GM19193 (cell line): ENCODE data around the gene PNMA1.

Experiments
- POLR2A ChIP-seq: IDR thresholded peaks from 4 replicates; pipeline ENCODE4 v1.6.1; 2011; ENCODE audit not compliant: insufficient read depth, insufficient read length; ENCODE audit errors: extremely low read depth

Gene PNMA1

GRCh38 chr14:73753887-73754795 lies 40.0 kb upstream of the PNMA1 start:
- peak; percentile 43 for TF ChIP-seq POLR2A

GRCh38 chr14:73753124-73753886 lies 39.1 kb upstream of the PNMA1 start:
- TF ChIP-seq POLR2A, result no peak

GRCh38 chr14:73752297-73752992 lies 38.3 kb upstream of the PNMA1 start:
- TF ChIP-seq POLR2A, result no peak

- no peak for TF ChIP-seq POLR2A
These were observed 37.0 kb upstream of the PNMA1 start for GRCh38 chr14:73751157-73751691.

- TF ChIP-seq POLR2A, result no peak
These were observed 36.3 kb upstream of the PNMA1 start for GRCh38 chr14:73750531-73750901.

GRCh38 chr14:73749706-73750530 lies 35.7 kb upstream of the PNMA1 start:
- no peak for TF ChIP-seq POLR2A

GRCh38 chr14:73748858-73749357 lies 34.7 kb upstream of the PNMA1 start:
- TF ChIP-seq POLR2A, result no peak

GRCh38 chr14:73747379-73748211 lies 33.4 kb upstream of the PNMA1 start:
- TF ChIP-seq POLR2A, result no peak

- no peak for TF ChIP-seq POLR2A
These were observed 32.6 kb upstream of the PNMA1 start for GRCh38 chr14:73746520-73747378.

GRCh38 chr14:73745571-73746519 lies 31.7 kb upstream of the PNMA1 start:
- TF ChIP-seq POLR2A, result peak; percentile 12

GRCh38 chr14:73744874-73745529 lies 30.8 kb upstream of the PNMA1 start:
- TF ChIP-seq POLR2A, result no peak
